GM19452 (cell line): ENCODE results near the gene TPPP2.
"Not testable (repeated sequence)": the region's sequence is repeated elsewhere in the genome, so short reads cannot be mapped to it uniquely, and the experiment has no call there.

ENCODE experiments used
- ATAC-seq: cut with Tn5 transposase; IDR thresholded peaks from one replicate; pipeline ENCODE4 v1.9.1; 2021; ENCODE audit not compliant: unreplicated experiment

The TPPP2 gene

DNA sequence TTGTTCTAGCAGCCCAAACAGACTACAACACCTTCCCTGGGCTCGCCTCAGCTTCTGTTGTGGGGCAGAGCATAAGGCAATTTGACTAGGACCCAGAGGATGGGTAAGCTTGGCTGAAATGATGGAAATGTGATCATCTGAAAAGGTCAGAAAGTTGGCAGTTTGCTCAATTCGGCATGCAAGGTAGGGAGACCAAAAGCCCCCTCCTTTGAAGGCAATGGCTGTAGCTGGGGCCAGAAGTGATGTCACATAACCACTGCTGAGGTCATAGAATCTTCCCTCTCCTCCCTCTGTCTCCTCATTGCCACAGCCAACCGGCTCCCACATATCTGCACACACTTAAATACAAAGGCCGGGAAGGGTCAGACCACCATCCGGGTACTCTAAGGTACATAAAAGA lies at the start of gene TPPP2:
TSS of gene TPPP2 (plus strand) at position 301 of the 400 bp plus-strand sequence. CDS start 365 bp downstream, outside the sequence.
- no peak for ATAC-seq

DNA sequence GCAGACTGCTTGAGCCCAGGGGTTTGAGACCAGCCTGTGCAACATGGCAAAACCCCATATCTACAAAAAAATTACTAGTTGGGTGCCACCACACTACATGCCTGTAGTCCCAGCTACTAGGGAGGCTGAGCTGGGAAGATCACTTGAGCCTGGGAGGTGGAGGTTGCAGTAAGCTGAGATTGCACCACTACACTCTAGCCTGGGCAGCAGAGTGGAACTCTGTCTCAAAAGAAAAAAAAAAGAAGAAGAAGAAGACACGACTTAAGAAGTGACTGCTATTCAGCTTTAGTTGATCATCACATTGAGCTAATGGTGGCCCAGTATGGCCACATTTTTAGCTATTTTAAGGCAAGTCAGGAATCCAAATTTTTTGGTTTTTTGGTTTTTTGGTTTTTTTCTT lies 49.1 kb upstream of the TPPP2 start:
- ATAC-seq: no peak

DNA sequence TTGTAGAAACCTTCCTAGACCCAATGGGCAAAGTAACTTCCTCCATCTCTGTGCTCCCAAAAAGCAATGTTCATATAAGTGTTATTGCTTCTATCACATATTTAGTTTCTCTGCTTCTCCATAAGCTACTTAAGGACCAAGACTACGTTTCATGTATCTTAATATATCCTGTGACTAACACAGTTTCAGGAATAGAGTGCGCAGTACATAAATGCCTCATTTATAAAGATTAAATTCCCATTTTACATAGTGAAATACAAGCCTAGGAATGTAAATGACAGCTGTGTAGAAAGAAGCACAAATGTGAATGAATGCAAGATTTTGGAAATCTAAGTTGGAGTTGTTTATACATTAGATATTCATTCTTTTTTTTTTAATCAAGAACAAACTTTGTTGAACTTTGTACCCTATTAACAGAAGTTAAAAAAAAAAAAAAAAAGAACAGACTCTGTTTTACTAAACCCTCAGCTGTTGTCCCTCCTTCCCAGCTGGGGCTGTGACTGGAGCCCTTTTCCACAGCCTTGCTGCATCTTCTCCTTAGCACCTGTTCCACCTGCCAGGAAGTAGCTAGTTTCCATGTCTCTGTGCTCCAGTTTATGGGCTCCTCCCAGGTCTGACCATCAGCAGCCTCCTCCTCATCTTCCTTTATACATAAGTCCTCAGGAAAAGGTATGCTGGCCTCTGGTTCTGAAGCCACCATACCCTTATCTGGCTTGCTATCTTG lies 47.2 kb upstream of the TPPP2 start:
- no peak for ATAC-seq

DNA sequence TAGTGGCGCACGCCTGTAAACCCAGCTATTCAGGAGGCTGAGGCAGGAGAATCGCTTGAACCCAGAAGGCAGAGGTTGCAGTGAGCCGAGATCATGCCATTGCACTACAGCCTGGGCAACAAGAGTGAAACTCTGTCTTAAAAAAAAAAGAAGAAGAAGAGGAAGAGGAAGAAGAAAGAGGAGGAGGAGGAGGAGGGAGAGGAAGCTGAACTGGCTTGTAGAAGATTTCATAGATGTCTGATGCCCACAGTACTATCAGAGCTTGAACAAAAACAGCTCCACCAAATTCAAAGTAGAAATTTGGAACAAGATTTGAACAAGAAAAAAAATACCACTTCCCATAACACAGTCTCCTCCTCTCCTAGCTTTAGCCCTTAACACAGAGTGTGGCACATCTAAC lies 44.4 kb upstream of the TPPP2 start:
- not testable (repeated sequence) for ATAC-seq

DNA sequence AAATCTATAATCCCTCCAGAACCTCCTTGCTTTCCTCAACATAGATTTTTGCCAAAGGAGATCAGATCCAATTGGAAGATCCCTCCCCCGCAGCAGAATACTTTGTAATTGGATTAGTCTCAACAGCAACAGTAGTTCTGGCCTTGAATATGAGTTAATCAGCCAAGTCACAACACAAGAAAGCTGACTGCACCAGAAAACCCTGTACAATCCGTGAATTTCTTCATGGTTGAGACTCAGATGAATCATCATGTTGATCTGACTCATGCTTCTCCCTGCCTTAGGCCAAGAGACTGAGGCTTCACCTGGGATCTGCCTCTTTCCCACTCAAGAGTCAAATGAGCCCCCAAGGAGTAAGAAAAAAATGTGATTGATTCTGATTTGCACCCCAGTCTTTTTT lies 43.2 kb upstream of the TPPP2 start:
- no peak for ATAC-seq

DNA sequence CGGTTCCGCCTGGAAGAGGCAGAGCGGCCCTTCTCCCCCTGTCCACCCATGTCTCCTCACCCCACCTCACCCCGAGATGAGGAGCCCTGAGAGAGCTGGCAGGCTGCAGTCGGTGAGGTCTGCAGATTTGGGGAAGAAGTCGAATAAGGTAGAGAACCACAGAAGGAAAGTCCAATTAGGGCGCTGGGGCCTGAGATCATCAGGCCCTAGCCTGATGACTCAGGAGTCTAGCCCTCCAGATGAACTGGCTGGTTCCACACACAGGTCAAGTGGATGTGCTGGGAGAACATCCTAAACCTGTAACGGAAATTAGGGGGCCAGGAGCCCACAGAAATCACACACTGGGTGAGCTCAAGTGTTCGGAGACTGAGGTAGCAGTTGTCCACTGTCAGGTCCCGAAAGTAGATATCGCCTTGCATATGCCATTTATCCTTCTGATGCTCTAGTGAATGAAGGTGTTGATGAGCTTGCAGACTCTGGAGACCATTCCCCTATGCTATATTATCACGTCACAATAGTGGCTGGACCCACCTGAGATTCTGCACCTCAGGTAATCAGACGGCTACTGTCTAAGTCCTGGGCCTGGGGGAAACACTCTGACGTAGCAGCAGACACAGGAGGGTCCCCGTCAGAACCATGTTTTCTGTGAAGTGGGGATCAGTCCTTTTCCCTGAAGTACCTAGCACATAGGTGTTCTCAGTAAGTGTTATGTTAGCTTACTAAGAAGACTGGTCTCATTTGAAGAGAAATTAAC lies 41.1 kb upstream of the TPPP2 start:
- ATAC-seq: no peak

DNA sequence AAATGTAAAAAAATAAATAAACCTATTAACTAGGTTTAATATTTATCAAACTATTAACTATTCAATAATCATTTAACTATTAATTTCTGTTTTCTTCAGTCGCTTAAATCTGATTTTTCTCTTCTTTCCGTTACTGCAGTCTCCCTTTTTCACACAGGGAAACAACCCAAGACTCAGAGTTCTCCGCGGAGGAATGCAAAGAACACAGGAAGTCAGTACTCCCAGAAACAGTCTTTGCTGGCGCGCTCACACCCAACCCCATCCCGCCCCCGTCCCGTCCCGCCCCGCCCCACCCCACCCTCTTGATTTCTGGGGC lies 40.6 kb upstream of the TPPP2 start:
- no peak for ATAC-seq

DNA sequence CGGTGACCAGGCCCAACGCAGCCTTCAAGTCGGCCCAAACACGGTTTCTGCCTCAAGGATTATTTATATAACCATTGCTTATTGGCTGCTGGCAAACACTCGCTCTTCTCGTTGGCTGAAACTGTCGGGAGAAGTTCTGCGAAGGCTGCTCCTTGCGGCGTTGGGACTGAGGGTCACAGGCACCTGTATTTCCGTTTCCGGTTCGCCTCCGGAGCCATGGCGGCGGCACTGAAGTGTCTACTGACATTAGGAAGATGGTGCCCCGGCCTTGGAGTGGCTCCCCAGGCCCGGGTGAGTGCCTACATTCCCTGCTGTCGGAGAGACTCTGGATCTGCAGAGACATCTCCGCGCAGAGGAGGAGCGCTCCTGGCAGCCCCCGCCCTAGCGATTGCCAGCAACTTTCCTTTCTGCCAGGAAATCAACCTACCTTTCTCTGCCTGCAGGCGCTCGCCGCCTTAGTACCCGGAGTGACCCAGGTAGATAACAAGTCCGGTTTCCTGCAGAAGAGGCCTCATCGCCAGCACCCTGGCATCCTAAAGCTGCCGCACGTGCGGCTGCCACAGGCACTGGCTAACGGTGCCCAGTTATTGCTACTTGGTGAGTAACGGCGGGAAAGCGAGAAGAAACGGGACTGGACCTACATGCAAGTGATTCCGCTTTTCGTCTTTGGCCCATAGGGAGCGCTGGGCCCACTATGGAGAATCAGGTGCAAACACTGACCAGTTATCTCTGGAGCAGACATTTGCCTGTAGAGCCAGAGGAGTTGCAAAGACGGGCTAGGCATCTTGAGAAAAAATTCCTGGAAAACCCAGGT lies 40.0 kb upstream of the TPPP2 start, which contains the start of gene METTL17:
TSS of gene METTL17 (plus strand) at position 194 of the 814 bp plus-strand sequence. CDS start at position 217, 23 bp downstream.
- ATAC-seq: peak; percentile 96

DNA sequence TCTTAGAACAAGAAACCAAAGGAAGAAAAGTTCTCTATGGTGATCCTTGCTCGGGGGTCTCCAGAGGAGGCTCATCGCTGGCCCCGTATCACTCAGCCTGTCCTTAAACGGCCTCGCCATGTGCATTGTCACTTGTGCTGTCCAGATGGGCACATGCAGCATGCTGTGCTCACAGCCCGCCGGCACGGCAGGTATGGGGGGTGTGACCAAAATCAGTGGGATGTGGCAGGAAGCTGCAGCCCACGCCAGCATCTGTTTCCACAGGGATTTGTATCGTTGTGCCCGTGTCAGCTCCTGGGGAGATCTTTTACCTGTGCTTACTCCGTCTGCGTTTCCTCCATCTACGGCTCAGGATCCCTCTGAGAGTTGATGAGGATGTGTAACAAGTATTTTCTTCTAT lies 33.5 kb upstream of the TPPP2 start:
- ATAC-seq: no peak

DNA sequence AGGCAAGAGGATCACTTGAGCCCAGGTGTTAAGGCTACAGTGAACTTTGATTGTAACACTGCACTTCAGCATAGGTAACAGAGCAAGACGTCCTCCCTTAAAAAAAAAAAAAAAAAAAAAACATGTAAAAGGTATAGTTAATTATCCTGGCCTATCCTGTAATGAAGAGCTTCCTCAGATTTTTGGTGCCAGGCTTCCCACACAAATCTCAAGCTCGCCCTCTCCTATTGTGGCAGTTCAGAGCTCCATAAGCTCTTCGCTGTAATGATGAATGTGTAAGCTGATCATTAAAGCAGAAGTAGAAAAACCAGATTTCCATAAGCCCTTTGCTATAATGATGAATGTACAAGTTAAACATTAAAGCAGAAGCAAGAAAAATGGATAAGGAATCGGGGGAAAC lies 32.9 kb upstream of the TPPP2 start:
- ATAC-seq: no peak

DNA sequence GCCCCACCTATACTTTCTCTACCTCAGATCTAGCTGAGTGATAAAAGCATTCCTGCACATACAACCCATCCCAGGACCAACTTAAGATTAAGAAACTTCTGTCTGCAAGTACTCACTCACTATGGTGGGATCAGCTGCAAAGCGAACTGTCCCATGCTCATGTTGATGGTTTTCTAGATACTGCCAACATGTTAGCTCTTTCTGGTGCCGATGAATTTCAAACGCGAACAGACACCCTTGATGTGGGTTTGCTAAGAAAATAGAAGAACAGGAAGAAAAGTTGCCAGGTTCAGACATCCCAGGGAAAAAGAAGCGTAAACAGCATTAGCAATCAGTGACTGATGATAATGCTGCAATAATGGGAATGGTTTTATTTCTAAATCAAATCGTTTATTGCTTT lies 32.5 kb upstream of the TPPP2 start:
- ATAC-seq: no peak

DNA sequence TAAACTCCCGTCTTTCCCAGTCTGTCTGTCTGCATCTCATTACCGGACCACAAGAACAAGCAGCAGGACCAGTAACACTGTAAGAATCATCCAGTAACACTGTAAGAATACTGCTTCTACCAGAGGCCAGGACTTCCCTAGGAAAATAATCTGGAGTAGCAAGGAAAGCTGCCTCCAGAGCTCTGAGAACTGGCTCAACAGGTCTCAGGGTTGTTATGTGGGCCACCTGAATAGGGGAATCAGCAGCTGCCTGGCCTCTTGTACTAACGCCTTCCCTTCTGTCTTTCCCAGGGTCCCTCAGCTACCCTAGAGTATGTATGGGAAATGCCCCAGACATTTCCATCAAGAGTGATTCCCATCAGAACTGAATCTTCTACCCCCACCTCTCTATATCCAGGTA lies 31.9 kb upstream of the TPPP2 start:
- no peak for ATAC-seq

DNA sequence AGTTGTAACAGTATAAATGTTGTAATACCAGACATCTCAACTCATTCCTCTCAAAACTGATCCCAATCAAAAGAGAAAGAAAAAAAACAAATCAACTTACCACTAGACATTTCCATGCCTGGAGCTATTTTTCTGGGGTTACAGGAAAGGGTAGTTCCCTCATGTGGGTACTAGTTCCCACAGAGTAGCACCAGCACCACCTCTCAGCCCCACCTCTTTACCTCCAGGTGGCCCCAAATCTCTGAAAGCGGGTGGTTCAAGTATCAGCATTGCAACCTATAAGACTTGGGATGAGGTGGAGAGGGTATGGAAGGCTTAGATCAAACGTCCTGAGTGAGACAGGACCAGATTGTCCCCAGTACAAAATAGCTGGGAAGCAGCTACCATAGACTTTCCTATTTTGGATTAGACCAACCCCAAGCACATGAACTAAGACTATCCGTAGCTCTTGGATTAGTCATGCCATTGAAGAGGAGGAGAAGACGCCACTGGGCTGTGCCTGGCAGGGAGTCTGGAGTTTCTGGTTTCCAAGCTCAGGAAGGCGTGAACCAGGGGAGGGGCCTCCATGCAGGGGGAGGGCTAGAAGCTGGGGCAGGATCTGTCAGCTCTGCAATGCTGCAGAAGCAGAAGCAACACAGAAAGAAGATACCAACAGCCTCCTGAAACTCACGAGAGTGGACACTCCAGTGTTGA lies 31.2 kb upstream of the TPPP2 start, which contains the start of gene SLC39A2:
TSS of gene SLC39A2 (plus strand) at position 620 of the 693 bp plus-strand sequence. CDS start 154 bp downstream, outside the sequence.
- ATAC-seq: no peak

DNA sequence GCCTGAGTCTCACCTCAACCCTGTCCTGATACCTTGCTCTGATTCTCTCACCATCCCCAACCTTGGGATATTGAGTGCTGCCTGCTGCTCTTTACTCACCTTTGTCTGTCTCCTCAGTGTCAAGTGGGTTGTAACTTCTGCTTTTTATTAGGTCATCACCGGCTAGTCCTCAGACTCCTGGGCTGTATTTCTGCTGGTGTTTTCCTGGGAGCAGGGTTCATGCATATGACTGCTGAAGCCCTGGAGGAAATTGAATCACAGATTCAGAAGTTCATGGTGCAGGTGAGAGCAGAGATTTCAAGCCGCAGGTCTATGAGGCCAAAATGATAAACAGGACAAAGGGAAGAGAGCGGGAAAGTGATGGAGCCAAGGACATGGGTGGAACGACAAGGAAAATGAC lies 30.4 kb upstream of the TPPP2 start:
- no peak for ATAC-seq

DNA sequence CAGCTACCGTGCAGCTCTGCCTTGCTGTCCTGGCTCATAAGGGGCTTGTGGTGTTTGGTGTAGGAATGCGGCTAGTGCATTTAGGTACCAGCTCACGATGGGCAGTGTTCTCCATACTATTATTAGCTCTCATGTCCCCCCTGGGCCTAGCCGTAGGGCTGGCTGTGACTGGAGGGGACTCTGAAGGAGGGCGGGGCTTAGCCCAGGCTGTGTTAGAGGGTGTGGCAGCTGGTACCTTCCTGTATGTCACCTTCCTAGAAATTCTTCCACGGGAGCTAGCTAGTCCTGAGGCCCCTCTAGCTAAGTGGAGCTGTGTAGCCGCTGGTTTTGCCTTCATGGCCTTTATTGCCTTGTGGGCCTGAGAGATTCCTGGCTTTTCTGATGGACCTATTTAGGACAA lies 28.8 kb upstream of the TPPP2 start:
- ATAC-seq: no peak

DNA sequence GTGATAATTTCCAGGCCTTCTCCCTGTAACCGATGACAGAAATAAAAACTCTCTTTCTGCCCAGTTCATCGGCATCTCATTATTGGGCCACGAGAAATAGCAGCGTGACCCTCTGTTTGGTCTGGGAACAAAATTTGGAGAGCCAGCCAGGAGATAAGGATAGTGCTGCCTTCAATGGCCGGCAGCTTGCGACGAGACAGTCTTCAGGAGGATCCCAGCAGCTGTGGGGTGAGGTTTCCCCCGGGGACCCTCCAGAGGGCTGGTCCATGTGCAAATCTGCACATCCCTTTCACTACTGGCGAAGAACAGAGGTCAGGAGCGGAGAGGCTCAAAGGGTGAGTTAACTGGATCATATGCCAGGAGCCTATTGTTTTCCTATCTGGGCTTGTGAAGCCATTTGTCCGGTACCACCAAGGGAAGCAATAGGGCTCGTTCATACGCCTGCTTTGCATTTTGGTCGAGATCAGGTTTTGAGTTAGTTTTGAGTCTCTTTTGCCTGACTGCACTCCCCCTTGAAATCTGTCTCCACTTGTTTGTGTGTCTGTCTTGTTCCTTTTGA lies 26.1 kb upstream of the TPPP2 start:
- ATAC-seq: no peak

DNA sequence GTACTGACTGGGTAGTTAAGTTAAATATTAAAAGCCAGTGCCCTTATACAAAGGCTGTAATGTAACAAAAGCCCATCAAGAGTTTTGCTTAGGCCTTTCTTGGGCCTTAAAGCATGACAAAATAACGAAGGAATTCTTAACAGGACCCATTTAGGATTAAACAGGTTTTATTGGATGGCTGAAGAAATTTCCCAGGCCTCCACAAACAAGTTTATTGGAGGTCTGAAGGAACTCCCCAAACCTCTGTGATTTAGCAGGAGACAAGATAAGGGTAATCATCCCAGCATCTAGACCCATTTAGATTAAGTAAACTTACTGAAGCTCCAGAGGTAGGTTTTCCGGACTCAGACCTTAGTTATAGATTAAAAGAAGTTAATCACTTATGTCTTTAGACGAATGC lies 20.3 kb upstream of the TPPP2 start:
- ATAC-seq: not testable (repeated sequence)

DNA sequence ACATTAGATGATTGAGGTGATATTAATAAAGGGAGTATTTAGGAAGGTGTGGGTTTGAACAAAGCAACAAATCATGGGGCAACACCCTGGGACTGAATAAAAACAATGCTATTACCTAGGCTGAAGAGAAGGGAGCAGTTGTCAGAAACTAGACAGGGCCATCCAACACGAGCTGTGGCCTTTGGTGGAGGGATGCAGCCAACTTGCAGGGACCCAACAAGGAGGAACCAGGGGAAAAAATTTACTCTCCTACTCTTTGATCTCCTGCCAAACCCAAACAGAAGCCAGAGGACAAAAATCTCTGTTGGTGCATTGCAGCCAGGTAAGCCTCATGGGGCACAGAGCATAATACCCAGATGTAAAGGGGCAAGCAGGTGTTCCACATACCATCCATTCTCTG lies 18.9 kb upstream of the TPPP2 start:
- ATAC-seq: no peak

DNA sequence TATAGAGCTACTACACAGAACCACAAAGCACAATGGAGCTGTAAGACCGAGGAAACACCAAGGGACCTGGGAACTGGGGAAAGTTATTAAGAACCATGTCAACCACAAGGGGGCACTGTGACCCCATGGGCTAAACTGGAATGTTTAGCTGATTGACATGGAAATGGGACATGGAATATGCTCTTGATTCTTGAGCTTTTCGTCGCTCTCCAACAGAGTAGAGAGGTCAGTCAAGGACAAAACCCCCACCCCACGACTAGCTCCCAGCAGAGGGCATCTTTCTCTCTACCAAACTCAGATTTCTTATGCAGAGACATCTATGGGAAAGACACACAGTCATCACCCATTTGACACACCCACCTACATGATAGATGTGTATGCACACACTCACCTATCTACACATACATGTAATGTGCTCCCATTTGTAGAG lies 15.2 kb upstream of the TPPP2 start:
- ATAC-seq: no peak

DNA sequence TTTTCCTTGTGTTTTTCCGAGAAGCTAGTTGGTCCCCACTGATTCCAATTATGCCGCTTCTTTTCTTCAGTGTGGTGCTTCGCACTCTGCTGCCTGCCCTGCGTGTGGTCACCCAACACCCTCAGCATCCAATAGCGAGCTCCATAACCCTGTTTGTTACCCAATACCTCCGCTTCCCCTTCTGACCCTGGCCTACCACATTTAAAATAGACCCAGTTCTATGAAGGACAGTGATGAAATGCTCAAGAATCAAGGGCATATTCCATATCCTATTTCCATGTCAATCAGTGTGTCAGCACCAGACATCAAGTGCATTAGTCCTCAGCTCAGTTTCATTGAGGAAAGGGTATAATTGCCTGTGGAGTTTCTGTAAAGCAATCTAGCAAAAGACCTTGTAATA lies 14.7 kb upstream of the TPPP2 start:
- no peak for ATAC-seq
